H1 (cell line): Measurements from ENCODE around the gene BTC. TPM values are rescaled to one million over a fixed set of nuclear protein-coding genes. Genes with fewer than 3 reads are reported as not detected.

Source experiments
- CTCF ChIA-PET: fragments of 300-600 bp; sonication (Branson Sonifier 250); formaldehyde crosslinking; loops from one replicate; lab custom pipeline; 2021; ENCODE audit not compliant: partially characterized antibody; lab: Charles Lee
- POLR2A ChIA-PET: fragments of 300-600 bp; sonication (Branson Sonifier 250); formaldehyde crosslinking; loops from one replicate; lab custom pipeline; 2021; ENCODE audit warnings: inconsistent platforms; ENCODE audit not compliant: partially characterized antibody; lab: Charles Lee
- DNase-seq, 2 experiments: peaks; one replicate each; pipeline versions ENCODE4 v3.0.0 to v3.0.0-alpha.2; 2010 to 2022; ENCODE audit warnings: low spot score in 2 of 2, low read depth in 1 of 2, mixed read lengths in 1 of 2
- FAIRE-seq: peaks from 2 replicates; lab custom pipeline; 2011; peaks lifted over from hg19 to GRCh38; lab: Jason Lieb, UNC
- H2AFZ ChIP-seq: 2 replicates; pipeline ENCODE4 v1.8.1; 2012; ENCODE audit warnings: low read length, inconsistent platforms
- H2AK5ac ChIP-seq: 2 replicates; pipeline ENCODE4 v1.6.1; 2013; ENCODE audit warnings: low read depth, low read length
- H2BK120ac ChIP-seq: replicated peaks from 2 replicates; pipeline ENCODE3; 2013; ENCODE audit warnings: low read depth, low read length, inconsistent platforms
- H2BK12ac ChIP-seq: 2 replicates; pipeline ENCODE4 v1.6.1; 2013; ENCODE audit warnings: low read depth, low read length
- H2BK15ac ChIP-seq: 2 replicates; pipeline ENCODE4 v1.6.1; 2013; ENCODE audit warnings: low read length
- H2BK20ac ChIP-seq: 2 replicates; pipeline ENCODE4 v1.6.1; 2013; ENCODE audit warnings: low read length
- H2BK5ac ChIP-seq: 2 replicates; pipeline ENCODE4 v1.6.1; 2013; ENCODE audit warnings: low read depth, low read length
- H3K14ac ChIP-seq: 2 replicates; pipeline ENCODE4 v1.6.1; 2013; ENCODE audit warnings: inconsistent platforms; ENCODE audit not compliant: insufficient read length
- H3K18ac ChIP-seq: 2 replicates; pipeline ENCODE4 v1.6.1; 2013; ENCODE audit warnings: low read length; ENCODE audit errors: extremely low read depth
- H3K23ac ChIP-seq: 2 replicates; pipeline ENCODE4 v1.6.1; 2013; ENCODE audit warnings: inconsistent platforms; ENCODE audit not compliant: insufficient read length
- H3K23me2 ChIP-seq: 2 replicates; pipeline ENCODE4 v1.6.1; 2013; ENCODE audit warnings: low read depth, low read length
- H3K27ac ChIP-seq: 2 replicates; pipeline ENCODE4 v1.6.1; 2011; ENCODE audit warnings: low read depth, low read length, inconsistent platforms
- H3K27me3 ChIP-seq, 4 experiments: replicated peaks in 1 of 4; 1 replicate in 1 of 4; 2 replicates in 3 of 4; pipeline versions ENCODE4 v1.6.1 to v1.8.1; 2011 to 2013; ENCODE audit warnings: low read length in 3 of 4, mild to moderate bottlenecking in 3 of 4, inconsistent platforms in 2 of 4, mixed read lengths in 2 of 4, moderate library complexity in 1 of 4; ENCODE audit not compliant: control insufficient read depth in 3 of 4, insufficient read depth in 3 of 4; ENCODE audit errors: extremely low read depth in 1 of 4
- H3K36me3 ChIP-seq, 4 experiments: 2 replicates each; pipeline versions ENCODE4 v1.6.1 to v1.8.1; 2011 to 2013; ENCODE audit warnings: mild to moderate bottlenecking in 4 of 4, low read length in 3 of 4, moderate library complexity in 2 of 4, control low read depth in 1 of 4, inconsistent platforms in 1 of 4; ENCODE audit not compliant: insufficient read depth in 4 of 4, control insufficient read depth in 2 of 4
- H3K4ac ChIP-seq: replicated peaks from 2 replicates; pipeline ENCODE3; 2013; ENCODE audit warnings: low read length, low read depth, mixed read lengths, inconsistent platforms; ENCODE audit not compliant: insufficient read length
- H3K4me1 ChIP-seq, 4 experiments: replicated peaks in 1 of 4; 1 replicate in 1 of 4; 2 replicates in 3 of 4; pipeline versions ENCODE4 v1.6.1 to v1.8.1; 2011 to 2013; ENCODE audit warnings: low read length in 3 of 4, inconsistent platforms in 2 of 4, mixed read lengths in 1 of 4; ENCODE audit not compliant: insufficient read depth in 4 of 4, control insufficient read depth in 3 of 4
- H3K4me2 ChIP-seq, 2 experiments: 2 replicates each; pipeline versions ENCODE4 v1.6.1 to v1.8.1; 2011 to 2013; ENCODE audit warnings: low read depth in 2 of 2, low read length in 2 of 2, control low read depth in 1 of 2, inconsistent platforms in 1 of 2, mild to moderate bottlenecking in 1 of 2; ENCODE audit not compliant: insufficient read depth in 1 of 2
- H3K4me3 ChIP-seq, 4 experiments: fragments of 200-600, 300-600 bp in 1 of 4; sonication (generic), shearing (Covaris generic), sonication (Bioruptor Twin) in 1 of 4; 2 replicates each; pipeline versions ENCODE4 v1.5.1 to v1.8.1; 2011 to 2016; ENCODE audit warnings: low read length in 4 of 4, low read depth in 3 of 4, control low read depth in 2 of 4, inconsistent platforms in 2 of 4, mild to moderate bottlenecking in 2 of 4, mixed read lengths in 1 of 4, moderate library complexity in 1 of 4; ENCODE audit not compliant: insufficient read depth in 2 of 4; ENCODE audit errors: extremely low read depth in 1 of 4
- H3K56ac ChIP-seq: replicated peaks from 2 replicates; pipeline ENCODE3; 2013; ENCODE audit warnings: low read depth, mild to moderate bottlenecking, mixed read lengths, low read length, inconsistent platforms; ENCODE audit not compliant: insufficient read length
- H3K79me1 ChIP-seq: 2 replicates; pipeline ENCODE4 v1.6.1; 2013; ENCODE audit warnings: low read depth, low read length, control low read depth
- H3K79me2 ChIP-seq, 2 experiments: 2 replicates each; pipeline versions ENCODE4 v1.6.1 to v1.8.1; 2012 to 2013; ENCODE audit warnings: low read length in 2 of 2, mild to moderate bottlenecking in 2 of 2, inconsistent platforms in 1 of 2; ENCODE audit not compliant: insufficient read depth in 2 of 2, control insufficient read depth in 1 of 2
- H3K9ac ChIP-seq, 4 experiments: replicated peaks in 1 of 4; 1 replicate in 1 of 4; 2 replicates in 3 of 4; pipeline versions ENCODE4 v1.6.1 to v1.8.1; 2011 to 2013; ENCODE audit warnings: low read depth in 3 of 4, low read length in 3 of 4, control low read depth in 2 of 4, mild to moderate bottlenecking in 2 of 4, moderate library complexity in 2 of 4, inconsistent platforms in 1 of 4; ENCODE audit errors: extremely low read depth in 1 of 4
- H3K9me3 ChIP-seq, 2 experiments: 2 replicates each; pipeline versions ENCODE4 v1.6.1 to v1.8.1; 2012 to 2013; ENCODE audit warnings: mild to moderate bottlenecking in 2 of 2, moderate library complexity in 2 of 2, control low read depth in 1 of 2, inconsistent platforms in 1 of 2, low read depth in 1 of 2, low read length in 1 of 2, mixed read lengths in 1 of 2; ENCODE audit not compliant: insufficient read depth in 2 of 2
- H4K20me1 ChIP-seq, 2 experiments: replicated peaks in 1 of 2; 2 replicates each; pipeline versions ENCODE3 to v1.8.1; 2011 to 2013; ENCODE audit warnings: inconsistent platforms in 2 of 2, low read length in 2 of 2, mild to moderate bottlenecking in 1 of 2; ENCODE audit not compliant: insufficient read depth in 2 of 2, control insufficient read depth in 1 of 2
- H4K5ac ChIP-seq: 2 replicates; pipeline ENCODE4 v1.6.1; 2013; ENCODE audit warnings: low read length, low read depth, mixed read lengths, inconsistent platforms; ENCODE audit not compliant: insufficient read length
- H4K8ac ChIP-seq: 2 replicates; pipeline ENCODE4 v1.8.0; 2013; ENCODE audit warnings: mild to moderate bottlenecking, moderate library complexity, low read length, inconsistent platforms; ENCODE audit not compliant: insufficient read depth; ENCODE audit errors: extremely low read depth
- H4K91ac ChIP-seq: replicated peaks from 2 replicates; pipeline ENCODE3; 2013; ENCODE audit warnings: low read length, mixed read lengths, inconsistent platforms; ENCODE audit not compliant: insufficient read length
- BCL11A ChIP-seq, 2 experiments: IDR thresholded peaks; one replicate each; pipeline ENCODE4 v1.6.1; 2011; ENCODE audit warnings: low read depth in 2 of 2, low read length in 2 of 2, mild to moderate bottlenecking in 2 of 2
- CBX5 ChIP-seq: fragments of 300-800, 300-1000 bp; sonication (generic); IDR thresholded peaks from 2 replicates; pipeline ENCODE4 v1.7.1; 2016; ENCODE audit warnings: antibody characterized with exemption, low read length, low read depth
- CEBPB ChIP-seq: IDR thresholded peaks from 2 replicates; pipeline ENCODE4 v1.6.1; 2012; ENCODE audit warnings: low read depth, low read length
- CHD1 ChIP-seq: IDR thresholded peaks from 2 replicates; pipeline ENCODE4 v1.6.1; 2012; ENCODE audit warnings: low read depth, low read length, improper control_type of control experiment
- CREB1 ChIP-seq: IDR thresholded peaks from 2 replicates; pipeline ENCODE4 v1.6.1; 2012; ENCODE audit warnings: inconsistent platforms
- GABPA ChIP-seq: IDR thresholded peaks from 2 replicates; pipeline ENCODE4 v1.6.1; 2011; ENCODE audit warnings: mild to moderate bottlenecking, low read length, moderate library complexity, borderline replicate concordance; ENCODE audit not compliant: insufficient read depth
- KDM1A ChIP-seq: fragments of 200-600, 300-600 bp; sonication (generic); IDR thresholded peaks from 2 replicates; pipeline ENCODE4 v1.7.1; 2016; ENCODE audit warnings: mild to moderate bottlenecking, low read length, borderline replicate concordance
- RAD21 ChIP-seq, 2 experiments: IDR thresholded peaks in 1 of 2; conservative IDR thresholded peaks in 1 of 2; 2 replicates each; pipeline ENCODE4 v1.6.1; 2011; ENCODE audit warnings: low read depth in 2 of 2, low read length in 2 of 2, improper control_type of control experiment in 1 of 2, inconsistent platforms in 1 of 2, mild to moderate bottlenecking in 1 of 2, moderate library complexity in 1 of 2
- SIN3A ChIP-seq, 2 experiments: IDR thresholded peaks in 1 of 2; conservative IDR thresholded peaks in 1 of 2; 2 replicates each; pipeline ENCODE4 v1.6.1; 2011 to 2012; ENCODE audit warnings: low read length in 2 of 2, improper control_type of control experiment in 1 of 2, low read depth in 1 of 2, mild to moderate bottlenecking in 1 of 2
- SIX5 ChIP-seq: IDR thresholded peaks from 2 replicates; pipeline ENCODE4 v1.6.1; 2011; ENCODE audit warnings: mild to moderate bottlenecking, low read depth, low read length
- ZNF274 ChIP-seq: IDR thresholded peaks from 2 replicates; pipeline ENCODE4 v1.7.0; 2012; ENCODE audit warnings: low read length, borderline replicate concordance; ENCODE audit errors: extremely low read depth
- WGBS, 2 experiments: shearing (Covaris generic) in 1 of 2; methylation state at CpG; one replicate each; pipeline versions ENCODE4 v1.1.6 to v1.1.7; 2013 to 2015; ENCODE audit warnings: low lambda C conversion rate in 2 of 2, mixed read lengths in 2 of 2, inconsistent platforms in 1 of 2, low coverage in 1 of 2, missing lambda C conversion rate in 1 of 2; ENCODE audit not compliant: insufficient replicate concordance in 2 of 2, insufficient coverage in 1 of 2, insufficient read length in 1 of 2; ENCODE audit errors: extremely low coverage in 1 of 2, missing lambda C conversion rate in 1 of 2; 5-methylcytosine and 5-hydroxymethylcytosine counted together
- polyA plus RNA-seq, 7 experiments: library from polyadenylated mRNA; depleted of rRNA in 3 of 7; stranded (reverse) in 5 of 7; unstranded in 2 of 7; fragments of >200 nt in 5 of 7; fragments of 200-250 nt in 2 of 7; gene quantifications; 1 replicate in 5 of 7; 2 replicates in 1 of 7; 4 replicates in 1 of 7; pipeline versions ENCODE4 v1.2.1 to v1.2.3, GENCODE V29; 2011 to 2013; ENCODE audit warnings: missing spikeins in 2 of 7, mixed read lengths in 2 of 7
- total RNA-seq: library from RNA; stranded (reverse); fragmentation: NEBNext Ultra II Directional; extraction: Animal tissue kit (Norgen Biotek cat#: 25700); gene quantifications from 2 replicates; pipeline ENCODE4 v1.2.1, GENCODE V29; 2021
- TF ChIP-seq, protein P1 (sequence below): IDR thresholded peaks from 2 replicates; pipeline ENCODE4 v1.6.1; 2012; ENCODE audit warnings: inconsistent platforms
- TF ChIP-seq, protein P2 (sequence below): IDR thresholded peaks from 2 replicates; pipeline ENCODE4 v1.6.1; 2011; ENCODE audit warnings: low read length, improper control_type of control experiment

BTC gene
- total and polyA plus RNA-seq, 2 of the 8 experiments (the other 6 are each of a cell fraction or from before 2014, with no cell fraction given), result 0.09 TPM; not detected in 1

DNA sequence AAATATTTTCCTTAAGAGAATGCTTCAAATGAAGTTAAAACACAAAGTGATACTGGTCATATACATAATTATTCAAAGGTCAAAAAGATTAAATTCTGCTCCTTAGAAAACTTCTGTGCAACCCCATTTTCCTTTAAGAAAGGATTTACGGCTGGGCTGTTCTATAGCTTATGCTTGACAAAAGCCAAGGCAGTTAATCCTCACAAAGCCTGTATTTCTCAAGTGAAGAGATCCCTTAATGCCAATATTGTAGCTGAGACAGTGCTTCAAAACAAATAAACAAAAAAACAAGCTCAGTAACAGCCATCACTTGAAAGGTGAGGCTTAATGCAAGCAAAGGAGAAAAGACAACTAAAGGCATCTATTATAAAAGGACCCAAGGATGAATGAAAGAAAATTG, 42.5 kb downstream of the BTC start:
- Histone ChIP-seq H2BK12ac (no peak overlapping the region), H3K79me1 (no peaks in the 10 kb centered on the region), H3K56ac (no peak overlapping the region), H4K91ac (no peak overlapping the region), H2BK15ac (no peak overlapping the region), H4K8ac (no peak overlapping the region), H3K9ac (no peak overlapping the region), H3K4me2 (no peak overlapping the region), H3K4me1 (no peaks in the 10 kb centered on the region), H3K4ac (no peak overlapping the region), H3K4me3 (no peak overlapping the region), H2BK120ac (no peak overlapping the region), H2AK5ac (no peak overlapping the region), H3K27ac (no peak overlapping the region), H3K36me3 (no peaks in the 10 kb centered on the region), H2BK20ac (no peak overlapping the region), H3K79me2 (no peaks in the 10 kb centered on the region), H3K9me3 (no peaks in the 10 kb centered on the region), H4K5ac (no peak overlapping the region), H2AFZ (no peak overlapping the region), H3K14ac (no peak overlapping the region), H4K20me1 (no peaks in the 10 kb centered on the region), H3K23ac (no peak overlapping the region), H3K27me3 (no peaks in the 10 kb centered on the region), H3K18ac (no peak overlapping the region), H2BK5ac (no peak overlapping the region), H3K23me2 (no peaks in the 10 kb centered on the region)
- 88% methylated on average over 1 of the region's 1 CpG; no CpG with 5 or more reads in 1 of the 2 experiments for WGBS, 2 experiments
- ChIA-PET CTCF (interaction anchor here (0.9 to 1.4 kb wide), 4 partner anchors 39 to 508 kb away, joined by 3 read pairs; partner anchors contain the start of gene BTC), POLR2A (no interaction called here)
- FAIRE-seq, result no peak
- no peak for DNase-seq
- no peak for TF ChIP-seq GABPA
- no peak for TF ChIP-seq ZNF274
- TF ChIP-seq, protein P1, sequence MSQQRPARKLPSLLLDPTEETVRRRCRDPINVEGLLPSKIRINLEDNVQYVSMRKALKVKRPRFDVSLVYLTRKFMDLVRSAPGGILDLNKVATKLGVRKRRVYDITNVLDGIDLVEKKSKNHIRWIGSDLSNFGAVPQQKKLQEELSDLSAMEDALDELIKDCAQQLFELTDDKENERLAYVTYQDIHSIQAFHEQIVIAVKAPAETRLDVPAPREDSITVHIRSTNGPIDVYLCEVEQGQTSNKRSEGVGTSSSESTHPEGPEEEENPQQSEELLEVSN, result no peak
- no peak for TF ChIP-seq CEBPB
- no peak for TF ChIP-seq CREB1
- no peak for TF ChIP-seq RAD21 (IDR thresholded peaks at IDR 0.05 in 1 of 2, conservative IDR thresholded peaks at IDR 0.05 in 1 of 2; ENCODE audit: low read depth in 2 of 2, low read length in 2 of 2)
- TF ChIP-seq CHD1, result no peak
- no peak for TF ChIP-seq CBX5
- no peak for TF ChIP-seq SIN3A (conservative IDR thresholded peaks at IDR 0.05 in 1 of 2, IDR thresholded peaks at IDR 0.05 in 1 of 2; ENCODE audit: low read depth in 1 of 2, low read length in 2 of 2)
- TF ChIP-seq SIX5, result no peak
- TF ChIP-seq KDM1A, result no peak
- no peak for TF ChIP-seq BCL11A (IDR thresholded peaks at IDR 0.05; ENCODE audit: low read depth in 2 of 2, low read length in 2 of 2)
- TF ChIP-seq, protein P2, sequence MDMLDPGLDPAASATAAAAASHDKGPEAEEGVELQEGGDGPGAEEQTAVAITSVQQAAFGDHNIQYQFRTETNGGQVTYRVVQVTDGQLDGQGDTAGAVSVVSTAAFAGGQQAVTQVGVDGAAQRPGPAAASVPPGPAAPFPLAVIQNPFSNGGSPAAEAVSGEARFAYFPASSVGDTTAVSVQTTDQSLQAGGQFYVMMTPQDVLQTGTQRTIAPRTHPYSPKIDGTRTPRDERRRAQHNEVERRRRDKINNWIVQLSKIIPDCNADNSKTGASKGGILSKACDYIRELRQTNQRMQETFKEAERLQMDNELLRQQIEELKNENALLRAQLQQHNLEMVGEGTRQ, result no peak
